Suppressor macrophage treated with lipopolysaccharide for 1 hour (primary cell): ENCODE data around the gene UPK2.
"Not testable (repeated sequence)": the region's sequence is repeated elsewhere in the genome, so short reads cannot be mapped to it uniquely, and the experiment has no call there.

Experiments
- DNase-seq, 3 donors: peaks; one replicate each; pipeline ENCODE4 v3.0.0-alpha.2; 2020 to 2022

The UPK2 gene

DNA sequence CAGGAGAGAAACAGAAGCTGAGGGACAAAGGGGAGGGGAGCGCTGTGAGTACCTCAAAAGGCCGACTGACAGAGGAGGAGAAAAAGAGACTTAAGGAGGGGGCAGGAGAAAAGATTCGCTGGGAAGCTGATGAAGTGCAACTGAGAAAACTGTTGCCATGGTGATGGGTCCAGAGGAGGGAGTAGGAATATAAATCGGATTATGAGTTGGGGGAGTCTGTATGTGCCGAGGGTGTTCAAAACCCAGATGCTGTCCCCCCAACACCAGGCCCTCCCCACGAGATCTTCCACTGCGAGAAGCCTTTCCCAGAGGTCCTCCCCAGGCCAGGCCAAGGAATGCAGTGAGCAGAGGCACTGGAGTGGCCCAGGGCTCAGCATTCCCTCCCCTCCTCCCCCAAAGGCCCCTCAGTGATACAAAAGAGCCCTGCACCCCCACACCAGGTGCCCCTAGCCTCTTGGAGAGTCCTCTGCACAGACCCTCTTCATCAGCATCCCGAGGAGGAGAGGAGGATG is 16.6 kb upstream of the UPK2 start:
- no peak for DNase-seq

GRCh38 chr11:118939953-118940598 is 16.0 kb upstream of the UPK2 start:
- DNase-seq, result peak; percentile 72 to 84 (median 73)

DNA sequence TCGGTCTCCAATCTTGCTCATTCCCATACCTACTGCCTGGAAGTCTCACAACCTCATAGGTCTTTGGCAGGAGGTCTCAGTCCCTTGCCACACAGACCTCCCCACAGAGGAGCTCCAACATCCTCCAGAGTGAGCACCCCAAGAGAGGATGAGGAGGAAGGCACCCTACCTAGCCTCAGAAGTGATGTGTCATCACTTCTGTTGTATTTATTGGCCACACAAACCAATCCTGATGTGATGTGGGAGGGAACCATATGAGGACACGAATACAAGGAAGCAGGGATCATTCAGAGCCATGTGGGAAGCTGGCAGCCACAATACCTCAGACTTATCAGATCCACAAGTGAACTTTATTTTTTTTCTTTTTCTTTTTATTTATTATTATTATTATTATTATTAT is 9.0 kb upstream of the UPK2 start:
- DNase-seq, result no peak

DNA sequence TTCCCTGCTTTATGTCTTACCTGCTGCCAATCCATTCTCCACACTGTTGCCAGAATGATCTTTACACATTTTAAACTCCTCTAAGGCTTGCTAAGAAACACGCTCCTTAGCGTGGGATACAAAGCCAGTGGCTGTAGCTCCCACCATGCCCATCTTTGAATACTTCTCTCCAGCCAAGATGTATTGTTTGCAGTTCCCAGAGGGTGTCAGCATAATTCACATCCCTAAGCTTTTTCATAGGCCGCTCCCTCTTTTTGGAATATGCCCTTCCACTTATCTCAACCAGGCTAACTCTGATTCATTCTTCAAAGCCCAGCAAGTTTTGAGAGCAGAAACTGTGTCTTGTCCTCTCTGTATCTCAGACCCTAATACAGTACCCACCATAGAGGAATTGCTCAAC is 8.1 kb upstream of the UPK2 start:
- DNase-seq, result no peak

GRCh38 chr11:118953265-118953664 is 2.8 kb upstream of the UPK2 start:
- no peak for DNase-seq

DNA sequence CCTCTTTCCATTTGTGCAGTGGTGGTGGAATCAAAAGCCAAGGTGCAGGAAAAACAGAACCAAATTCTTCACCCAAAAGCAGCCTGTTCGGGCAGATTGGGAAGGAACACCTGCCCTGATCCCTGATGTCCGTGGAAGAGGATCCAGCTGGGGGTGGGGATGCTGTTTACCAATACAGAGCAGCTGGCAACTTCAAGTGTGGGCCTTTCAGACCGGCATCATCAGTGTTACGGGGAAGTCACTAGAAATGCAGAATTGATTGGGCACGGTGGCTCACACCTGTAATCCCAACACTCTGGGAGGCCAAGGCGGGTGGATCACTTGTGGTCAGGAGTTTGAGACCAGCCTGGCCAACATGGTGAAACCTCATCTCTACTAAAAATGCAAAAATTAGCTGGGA is 2.1 kb upstream of the UPK2 start:
- not testable (repeated sequence) for DNase-seq

- no peak for DNase-seq
Measured at GRCh38 chr11:118956847-118957469, 860 bp downstream of the UPK2 start.

DNA sequence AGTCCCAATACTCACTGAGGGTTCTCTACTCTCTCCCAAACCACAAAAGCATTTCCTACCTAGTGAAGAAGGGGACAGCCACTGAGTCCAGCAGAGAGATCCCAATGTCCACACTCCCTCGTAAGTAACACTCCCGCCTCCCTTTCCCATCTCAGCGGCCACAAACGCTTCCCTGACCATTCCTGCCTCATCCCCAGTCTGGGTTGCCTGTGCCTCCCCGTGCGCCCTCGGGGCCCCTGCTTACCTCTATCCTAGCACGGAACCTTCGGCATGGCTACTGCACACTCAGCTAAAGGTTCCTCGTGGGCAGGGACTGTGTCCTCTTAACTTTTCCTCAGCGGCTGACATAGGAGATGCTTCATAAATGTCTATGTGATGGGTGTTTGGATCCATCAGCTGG is 1.5 kb downstream of the UPK2 start:
- DNase-seq, result no peak

- DNase-seq, result no peak
Measured at GRCh38 chr11:118957968-118958367, 1.9 kb downstream of the UPK2 start.

- DNase-seq, result no peak
Measured at GRCh38 chr11:118958577-118958976, 2.5 kb downstream of the UPK2 start.

DNA sequence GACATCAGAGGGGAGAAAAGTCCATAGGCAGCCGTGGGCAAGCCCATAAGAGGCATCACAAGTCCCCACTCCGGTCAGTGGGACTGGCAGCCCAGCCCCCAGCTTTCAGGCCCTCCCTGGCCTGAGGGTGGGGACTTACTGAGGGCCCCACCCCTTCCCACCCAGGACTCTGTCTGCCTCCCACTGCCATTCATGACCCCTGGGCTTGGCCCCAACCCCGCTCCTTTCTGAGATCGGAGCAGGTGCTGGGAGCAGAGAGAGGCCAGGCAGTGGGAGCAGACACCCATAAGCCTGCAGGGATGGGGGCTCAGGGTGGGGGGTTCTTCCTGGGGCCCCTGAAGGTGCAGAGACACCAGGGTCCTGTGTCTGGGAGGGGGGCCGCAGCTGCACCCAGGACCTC is 5.1 kb downstream of the UPK2 start:
- DNase-seq, result no peak

- DNase-seq, result no peak
Measured at GRCh38 chr11:118961591-118961990, 5.5 kb downstream of the UPK2 start.

DNA sequence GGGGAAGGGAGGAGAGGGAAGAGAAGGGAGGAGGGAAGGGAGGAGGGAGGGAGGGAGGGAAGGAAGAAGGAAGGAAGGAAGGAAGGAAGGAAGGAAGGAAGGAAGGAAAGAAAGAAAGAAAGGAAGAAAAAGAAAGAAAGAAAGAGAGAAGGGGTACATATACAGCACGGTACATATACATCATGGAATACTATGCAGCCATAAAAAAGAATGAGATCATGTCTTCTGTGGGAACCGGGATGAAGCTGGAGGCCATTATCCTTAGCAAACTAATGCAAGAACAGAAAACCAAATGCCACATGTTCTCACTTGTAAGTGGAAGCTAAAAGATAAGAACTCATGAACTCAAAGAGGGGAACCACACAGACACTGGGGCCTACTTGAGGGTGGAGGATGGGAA is 13.4 kb downstream of the UPK2 start:
- DNase-seq, result not testable (repeated sequence)

DNA sequence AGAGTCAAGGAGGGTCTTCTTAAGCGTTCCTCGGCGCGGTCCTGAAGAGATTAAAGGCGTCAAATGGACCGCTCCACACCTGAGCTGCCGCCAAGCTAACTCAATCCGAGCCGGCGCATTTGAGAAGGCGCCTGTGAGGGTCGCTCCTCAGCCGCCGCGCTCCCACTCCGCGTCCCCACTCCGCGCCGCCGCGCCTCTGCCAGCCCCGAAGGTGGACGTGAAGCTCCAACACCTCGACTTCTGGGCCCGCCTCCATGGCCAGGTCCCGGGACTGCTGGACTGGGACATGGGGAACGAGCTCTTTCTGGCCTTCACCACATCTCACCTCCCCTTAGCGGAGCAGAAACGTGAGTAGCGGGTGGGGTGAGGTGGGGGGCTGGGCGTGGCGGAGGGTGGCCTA is 15.5 kb downstream of the UPK2 start, which contains the start of gene FOXR1:
FOXR1 (plus strand) TSS at position 116 of the 400 bp plus-strand sequence; CDS start at position 287, 171 bp downstream.
- DNase-seq, result no peak

DNA sequence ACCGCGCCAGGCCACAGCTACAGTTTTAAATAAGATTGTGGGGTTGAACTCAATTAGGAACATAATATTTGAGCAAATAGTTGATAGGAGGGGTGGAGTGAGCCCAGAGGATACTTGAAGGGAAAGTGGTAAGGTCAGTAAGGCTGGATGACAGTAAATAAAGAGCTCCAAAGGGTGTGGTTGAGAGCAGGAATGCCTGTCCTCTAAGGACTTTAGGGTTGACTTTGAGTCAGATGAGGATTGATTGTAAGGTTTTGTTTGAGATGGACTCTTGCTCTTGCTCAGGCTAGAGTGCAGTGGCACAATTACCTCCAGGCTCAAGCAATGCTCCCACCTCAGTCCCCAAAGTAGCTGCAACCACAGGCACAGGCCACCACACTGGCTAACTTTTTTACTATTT is 17.9 kb downstream of the UPK2 start:
- DNase-seq, result no peak

GRCh38 chr11:118975771-118976709 is 19.9 kb downstream of the UPK2 start:
- no peak for DNase-seq

DNA sequence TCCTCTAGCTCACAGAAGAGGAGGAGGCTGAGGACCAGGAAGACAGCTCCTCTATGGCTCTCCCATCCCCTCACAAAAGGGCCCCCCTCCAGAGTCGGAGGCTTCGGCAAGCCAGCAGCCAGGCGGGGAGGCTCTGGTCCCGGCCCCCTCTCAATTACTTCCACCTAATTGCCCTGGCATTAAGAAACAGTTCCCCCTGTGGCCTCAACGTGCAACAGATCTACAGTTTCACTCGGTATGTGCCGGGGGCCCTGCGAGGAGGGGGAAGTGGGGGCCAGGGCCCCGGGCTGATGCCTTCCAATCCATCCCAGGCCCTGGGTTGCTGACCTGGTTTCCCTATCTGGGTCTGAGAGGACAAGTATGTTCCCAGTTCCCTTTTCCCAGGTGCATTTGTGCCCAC is 23.3 kb downstream of the UPK2 start:
- peak in 1 of 3 donors; percentile 6 for DNase-seq

DNA sequence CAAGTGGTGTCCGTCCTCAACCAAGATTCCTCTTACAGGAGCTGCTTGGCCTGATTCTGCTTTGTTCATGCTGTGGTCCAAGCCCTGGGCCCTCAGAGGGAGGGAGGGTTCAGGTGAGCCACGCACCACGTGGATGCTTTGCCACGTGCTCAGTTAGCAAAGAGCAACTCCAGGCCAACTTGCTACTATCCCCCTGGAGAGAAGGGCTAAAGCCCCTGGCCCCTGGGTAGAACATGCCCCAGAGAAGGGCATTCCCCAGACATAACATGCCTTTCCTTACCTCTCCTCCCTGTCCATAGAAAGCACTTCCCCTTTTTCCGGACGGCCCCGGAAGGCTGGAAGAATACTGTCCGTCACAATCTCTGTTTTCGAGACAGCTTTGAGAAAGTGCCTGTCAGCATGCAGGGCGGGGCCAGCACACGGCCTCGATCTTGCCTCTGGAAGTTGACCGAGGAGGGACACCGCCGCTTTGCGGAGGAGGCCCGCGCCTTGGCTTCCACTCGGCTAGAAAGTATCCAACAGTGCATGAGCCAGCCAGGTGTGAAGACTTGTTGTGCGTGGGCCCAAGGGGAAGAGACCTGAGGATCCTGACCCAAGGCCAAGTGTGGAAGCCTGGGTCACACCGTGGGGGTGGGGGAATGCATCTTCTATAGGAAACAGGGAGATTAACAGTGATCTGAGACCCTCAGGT is 24.2 kb downstream of the UPK2 start:
- peak; percentile 53 to 72 (median 70) for DNase-seq

GRCh38 chr11:118984337-118984736 is 28.2 kb downstream of the UPK2 start:
- DNase-seq, result not testable (repeated sequence)

GRCh38 chr11:118984825-118985224 is 28.7 kb downstream of the UPK2 start:
- no peak for DNase-seq

GRCh38 chr11:118988280-118988679 is 32.2 kb downstream of the UPK2 start:
- DNase-seq, result no peak

DNA sequence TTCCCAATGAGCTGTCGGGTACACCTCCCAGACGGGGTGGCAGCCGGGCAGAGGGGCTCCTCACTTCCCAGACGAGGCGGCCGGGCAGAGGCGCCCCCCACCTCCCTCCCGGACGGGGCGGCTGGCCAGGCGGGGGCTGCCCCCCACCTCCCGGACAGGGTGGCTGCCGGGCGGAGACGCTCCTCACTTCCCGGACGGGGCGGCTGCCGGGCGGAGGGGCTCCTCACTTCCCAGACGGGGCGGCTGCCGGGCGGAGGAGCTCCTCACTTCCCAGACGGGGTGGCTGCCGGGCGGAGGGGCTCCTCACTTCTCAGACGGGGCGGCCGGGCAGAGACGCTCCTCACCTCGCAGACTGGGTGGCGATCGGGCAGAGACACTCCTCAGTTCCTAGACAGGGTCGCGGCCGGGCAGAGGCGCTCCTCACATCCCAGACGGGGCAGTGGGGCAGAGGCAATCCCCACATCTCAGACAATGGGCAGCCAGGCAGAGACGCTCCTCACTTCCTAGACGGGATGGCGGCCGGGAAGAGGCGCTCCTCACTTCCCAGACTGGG is 35.5 kb downstream of the UPK2 start:
- DNase-seq, result not testable (repeated sequence)
